Epithelial cell of prostate (primary cell): ENCODE measurements around the gene UPF2.
"Not testable (repeated sequence)": the region's sequence is repeated elsewhere in the genome, so short reads cannot be mapped to it uniquely, and the experiment has no call there.

ENCODE experiments used
- DNase-seq: peaks from one replicate; pipeline ENCODE4 v3.0.0-alpha.2; 2011; ENCODE audit warnings: low read depth, low spot score
- H3K27ac ChIP-seq: fragments of 450-650 bp; 2 replicates; pipeline ENCODE4 v1.5.1; 2017; ENCODE audit warnings: mild to moderate bottlenecking

Gene UPF2

DNA sequence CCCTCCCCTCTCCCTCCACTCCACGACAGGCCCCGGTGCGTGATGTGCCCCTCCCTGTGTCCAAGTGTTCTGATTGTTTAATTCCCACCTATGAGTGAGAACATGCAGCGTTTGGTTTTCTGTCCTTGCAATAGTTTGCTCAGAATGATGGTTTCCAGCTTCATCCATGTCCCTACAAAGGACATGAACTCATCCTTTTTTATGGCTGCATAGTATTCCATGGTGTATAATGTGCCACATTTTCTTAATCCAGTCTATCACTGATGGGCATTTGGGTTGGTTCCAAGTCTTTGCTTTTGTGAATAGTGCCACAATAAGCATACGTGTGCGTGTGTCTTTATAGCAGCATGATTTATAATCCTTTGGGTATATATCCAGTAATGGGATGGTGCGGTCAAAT lies 70.1 kb downstream of the UPF2 start:
- not testable (repeated sequence) for DNase-seq, H3K27ac ChIP-seq

DNA sequence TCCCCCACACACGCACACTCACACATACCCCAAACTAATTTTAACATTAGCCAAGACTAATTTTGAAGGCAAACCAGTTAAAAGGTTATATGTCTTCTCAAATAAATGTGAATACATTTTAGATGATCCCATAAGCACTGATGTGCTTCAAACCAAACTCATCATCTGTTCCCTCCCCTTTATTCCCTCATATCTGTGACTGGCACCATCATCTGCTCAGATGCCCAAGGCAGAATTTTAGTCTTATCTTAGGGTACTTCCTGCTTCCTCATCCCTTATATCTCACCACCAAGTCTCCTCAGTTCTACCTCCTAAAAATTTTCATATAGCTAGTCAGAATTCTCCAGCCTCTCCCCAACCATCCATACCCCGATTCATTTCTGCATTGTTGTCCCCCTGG lies 80.4 kb downstream of the UPF2 start:
- no peak overlapping the region for H3K27ac ChIP-seq
- no peak for DNase-seq

DNA sequence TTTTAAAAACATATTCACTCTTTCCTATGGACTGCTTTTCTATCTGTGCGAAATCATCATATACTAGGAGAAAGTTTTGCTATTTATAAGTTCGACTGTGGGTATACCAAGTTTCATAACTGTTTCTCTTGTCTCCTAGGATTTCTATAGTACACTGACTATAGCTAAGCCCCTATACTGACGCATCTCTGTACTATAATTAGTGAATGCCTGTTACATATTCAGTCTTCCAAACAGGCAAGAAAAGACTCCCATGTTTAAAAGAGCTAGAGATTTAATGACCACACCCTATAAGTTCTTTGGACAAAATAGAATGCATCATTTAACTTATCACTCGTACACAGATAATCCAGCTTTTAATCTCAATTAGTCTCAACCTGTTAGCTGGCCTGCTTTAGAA lies 80.8 kb downstream of the UPF2 start:
- no peak for DNase-seq
- no peak overlapping the region for H3K27ac ChIP-seq

DNA sequence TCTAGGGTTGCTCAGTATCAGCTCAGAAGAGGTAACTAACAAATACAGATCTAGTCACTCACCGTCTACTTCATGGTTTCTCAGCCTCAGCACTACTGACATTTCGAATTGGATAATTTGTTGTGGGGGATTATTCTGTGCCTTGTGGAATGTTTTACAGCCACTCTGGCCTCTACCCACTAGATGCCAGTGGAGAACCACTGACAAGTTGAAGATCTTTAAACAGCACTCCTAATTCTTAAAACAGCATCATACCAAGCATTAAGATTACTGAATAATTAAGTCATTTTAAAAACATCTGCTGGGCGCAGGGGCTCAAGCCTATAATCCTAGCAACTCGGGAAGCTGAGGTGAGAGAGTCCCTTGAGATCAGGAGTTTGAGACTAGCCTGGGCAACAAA lies 82.6 kb downstream of the UPF2 start:
- no peak for DNase-seq
- H3K27ac ChIP-seq, result no peak overlapping the region

DNA sequence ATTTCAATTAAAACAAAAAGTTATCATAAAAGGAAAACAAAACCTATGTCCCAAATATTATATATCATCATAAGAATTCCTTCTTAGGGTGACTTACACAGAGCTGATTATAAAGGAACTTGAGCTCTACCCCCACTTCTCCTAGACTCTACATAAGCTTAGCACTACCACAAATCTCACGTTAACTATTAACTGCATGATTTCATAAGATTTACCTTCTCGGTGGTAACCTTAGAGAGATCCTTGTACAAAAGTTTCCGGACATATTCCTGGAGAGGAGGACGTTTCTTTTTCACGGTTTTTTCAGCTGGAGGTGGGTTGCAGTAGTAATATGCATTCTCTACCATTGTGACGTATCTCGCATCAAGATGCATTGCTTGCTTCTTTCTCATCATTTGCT lies 83.7 kb downstream of the UPF2 start:
- no peak overlapping the region for H3K27ac ChIP-seq
- no peak for DNase-seq

DNA sequence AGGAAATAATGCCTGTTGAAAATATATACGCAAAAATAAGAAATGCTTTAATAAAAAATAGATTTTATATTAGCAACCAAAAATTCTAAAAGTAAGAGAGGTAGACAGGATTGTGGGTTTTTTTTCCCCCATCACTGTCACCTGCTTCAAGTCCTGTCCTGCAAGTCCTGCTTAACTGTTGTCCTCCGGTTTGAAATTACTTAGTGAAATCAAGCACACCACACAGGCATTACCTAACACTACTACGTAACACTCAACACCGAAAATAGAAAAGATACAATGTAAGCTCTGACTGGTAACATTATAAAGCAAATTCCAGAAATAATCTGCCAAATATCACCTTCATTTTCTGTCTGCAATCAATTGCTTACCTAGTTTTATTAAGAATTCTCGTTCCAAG lies 90.9 kb downstream of the UPF2 start:
- no peak overlapping the region for H3K27ac ChIP-seq
- no peak for DNase-seq

DNA sequence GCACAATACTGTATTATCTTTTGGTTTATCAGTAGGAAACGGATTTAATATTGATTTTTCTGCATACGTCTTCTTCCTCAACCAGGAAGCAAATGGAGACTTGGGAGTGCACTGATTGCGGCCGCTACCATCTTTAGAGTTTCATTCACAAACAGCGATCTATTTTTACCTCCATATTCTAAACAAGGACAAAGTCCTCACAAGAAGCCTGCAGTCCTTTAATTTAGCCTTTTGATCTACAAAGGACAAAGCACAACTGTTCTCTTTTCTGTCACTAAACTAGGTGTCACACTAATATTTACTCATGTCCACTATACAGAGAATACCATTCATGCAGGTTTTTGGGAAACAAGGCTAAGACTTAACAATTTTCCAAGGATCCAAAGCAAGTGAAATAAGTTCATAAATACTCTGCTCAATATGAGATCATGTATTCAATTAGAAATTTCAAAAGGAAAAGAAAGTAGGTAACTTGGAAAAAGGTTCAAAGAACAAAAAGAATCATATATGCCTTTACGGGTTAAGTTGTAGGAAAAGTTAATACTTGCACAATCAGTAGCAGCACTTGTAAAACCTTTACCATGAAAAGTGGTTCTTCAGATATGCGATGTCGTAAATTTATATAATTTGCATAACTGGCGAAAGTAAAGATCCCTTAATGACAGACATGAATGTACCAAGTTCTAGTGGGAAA lies 92.1 kb downstream of the UPF2 start:
- no peak for DNase-seq
- H3K27ac ChIP-seq, result no peak overlapping the region

DNA sequence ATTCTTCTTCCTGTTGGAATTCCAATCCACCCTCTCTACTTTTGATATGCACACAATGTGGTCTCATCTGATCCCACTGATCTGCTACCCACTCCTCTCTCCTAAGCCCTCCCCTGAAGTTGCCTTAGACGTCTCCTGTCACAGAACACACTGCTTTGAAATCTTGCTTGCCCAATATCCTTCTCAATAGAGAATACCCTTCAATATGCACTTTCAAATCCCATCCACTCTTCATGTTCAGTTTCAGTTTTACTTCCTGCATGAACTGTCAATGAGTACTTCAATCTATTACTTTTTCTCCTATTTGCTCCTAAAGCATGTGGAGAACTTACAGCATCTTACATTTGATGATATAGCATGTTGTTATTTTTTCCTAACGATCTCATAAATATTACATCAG lies 93.5 kb downstream of the UPF2 start:
- H3K27ac ChIP-seq, result no peak overlapping the region

DNA sequence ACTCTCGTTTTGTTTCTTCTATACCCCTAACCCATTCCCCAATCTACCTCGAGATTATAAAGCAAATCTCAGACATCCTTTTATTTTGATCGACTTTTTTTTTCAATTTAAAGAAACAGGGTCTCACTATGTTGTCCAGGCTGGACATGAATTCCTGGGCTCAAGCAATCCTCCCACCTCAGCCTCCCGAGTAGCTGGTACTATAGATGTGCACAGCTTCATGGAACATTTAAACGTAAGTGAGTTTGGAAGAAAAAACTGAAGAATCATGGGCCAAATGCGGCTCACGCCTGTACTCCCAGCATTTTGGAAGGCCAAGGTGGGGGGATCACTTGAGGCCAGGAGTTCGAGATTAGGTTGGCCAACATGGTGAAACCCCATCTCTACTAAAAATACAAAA lies 96.0 kb downstream of the UPF2 start:
- no peak for DNase-seq
- no peak overlapping the region for H3K27ac ChIP-seq

More for the DNA sequence above, 93.5 kb downstream of the UPF2 start:
- DNase-seq, result no peak

DNA sequence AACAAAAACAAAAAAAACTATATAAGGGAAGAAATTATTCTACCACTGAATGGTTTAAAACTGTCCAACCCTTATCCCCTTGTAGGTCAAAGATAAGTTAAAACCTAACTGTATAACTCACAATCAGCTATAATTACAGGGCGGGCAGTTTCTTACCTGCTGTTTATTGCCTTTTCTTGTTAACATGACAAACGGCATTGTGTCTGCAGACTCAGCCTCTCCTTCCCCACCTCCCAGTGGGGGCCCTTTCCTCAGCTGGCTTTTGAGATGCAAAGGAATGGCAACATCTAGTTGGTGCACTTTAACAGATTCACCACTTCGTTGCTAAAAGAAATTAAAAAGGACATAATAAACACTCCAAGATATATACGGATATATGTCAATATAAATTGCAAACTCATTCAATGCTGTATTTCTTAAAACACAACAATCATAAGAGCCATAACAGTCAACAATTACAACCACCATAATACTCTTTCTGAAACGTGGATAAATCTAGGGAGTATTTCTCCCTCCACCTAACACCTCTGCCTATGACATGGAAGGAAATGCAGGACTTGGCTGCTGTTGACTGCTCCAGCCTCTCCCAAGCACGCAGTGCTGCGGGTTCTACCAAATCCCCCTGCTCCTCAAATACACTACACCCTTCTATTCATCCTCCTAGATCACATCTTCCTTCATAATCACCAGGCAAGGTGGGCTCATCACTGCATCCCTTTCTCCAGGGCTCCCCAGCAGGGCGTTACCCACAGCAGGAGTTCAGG lies 106.0 kb downstream of the UPF2 start:
- no peak for DNase-seq
- no peak overlapping the region for H3K27ac ChIP-seq

DNA sequence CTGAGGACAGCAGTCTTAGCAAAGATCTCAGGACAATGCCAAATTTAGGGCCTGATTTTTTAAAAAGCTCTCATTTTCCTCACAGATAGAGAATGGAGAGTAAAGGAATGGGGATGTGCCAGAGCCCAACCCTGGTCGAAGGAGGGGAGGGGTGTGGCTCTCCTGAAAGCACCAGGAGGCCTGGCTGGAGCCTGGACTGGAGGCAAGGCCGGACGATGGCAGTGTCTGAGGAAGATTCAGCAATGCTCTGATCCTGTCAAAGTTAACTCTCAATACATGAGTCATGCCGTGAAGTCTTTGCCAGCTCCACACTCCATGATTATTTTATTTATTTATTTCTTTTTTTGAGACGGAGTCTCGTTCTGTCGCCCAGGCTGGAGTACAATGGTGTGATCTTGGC lies 108.3 kb downstream of the UPF2 start:
- H3K27ac ChIP-seq, result peak overlapping the region; percentile 27
- peak; percentile 2 for DNase-seq

DNA sequence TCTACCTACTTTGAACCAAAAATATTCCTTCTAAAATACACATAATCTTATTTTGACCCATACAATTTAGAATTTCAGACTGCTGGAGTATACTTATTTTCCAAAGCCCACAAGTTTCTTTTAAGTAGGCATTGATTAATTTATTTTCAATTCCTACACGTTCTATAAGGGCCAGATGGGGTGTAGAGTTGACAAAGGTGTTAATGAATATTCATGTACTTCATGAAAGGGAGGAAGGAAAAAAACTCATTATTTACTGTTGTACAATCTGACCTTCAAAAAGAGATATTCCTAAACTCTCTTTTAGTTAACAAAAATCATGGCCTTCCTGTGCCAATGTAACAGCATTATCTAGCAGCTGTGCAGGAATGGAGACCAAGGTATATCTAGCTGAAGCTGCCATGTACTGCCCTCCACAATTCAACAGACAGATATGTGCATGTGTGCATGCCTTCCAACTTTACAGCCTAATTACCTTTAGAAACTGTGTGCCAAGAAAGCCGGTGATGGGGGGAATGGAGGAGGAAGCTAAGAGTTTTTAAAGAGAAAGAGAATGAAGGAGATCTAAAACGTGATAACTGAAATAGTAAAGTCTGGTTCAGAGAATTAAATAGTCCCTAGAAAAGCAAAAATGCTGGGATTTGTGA lies 108.9 kb downstream of the UPF2 start:
- no peak for DNase-seq
- peak overlapping the region; percentile 27 for H3K27ac ChIP-seq

DNA sequence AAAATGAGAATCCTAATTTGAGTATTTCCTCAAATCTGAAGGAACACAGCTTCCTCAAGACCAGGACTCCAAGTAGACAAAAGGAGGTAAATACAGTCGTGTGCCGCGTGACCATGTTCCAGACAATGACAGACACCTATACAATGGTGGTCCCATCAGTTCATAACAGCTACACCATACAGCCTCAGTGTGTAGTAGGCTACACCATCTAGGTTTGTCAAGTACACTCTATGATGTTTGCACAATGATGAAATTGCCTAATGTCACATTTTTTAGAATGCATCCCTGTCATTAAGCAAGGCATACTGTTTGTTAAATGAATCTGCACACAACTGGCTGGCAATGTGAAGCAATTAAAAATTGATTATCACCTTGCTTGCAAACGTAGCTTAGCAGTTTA lies 111.6 kb downstream of the UPF2 start:
- no peak overlapping the region for H3K27ac ChIP-seq
- no peak for DNase-seq

DNA sequence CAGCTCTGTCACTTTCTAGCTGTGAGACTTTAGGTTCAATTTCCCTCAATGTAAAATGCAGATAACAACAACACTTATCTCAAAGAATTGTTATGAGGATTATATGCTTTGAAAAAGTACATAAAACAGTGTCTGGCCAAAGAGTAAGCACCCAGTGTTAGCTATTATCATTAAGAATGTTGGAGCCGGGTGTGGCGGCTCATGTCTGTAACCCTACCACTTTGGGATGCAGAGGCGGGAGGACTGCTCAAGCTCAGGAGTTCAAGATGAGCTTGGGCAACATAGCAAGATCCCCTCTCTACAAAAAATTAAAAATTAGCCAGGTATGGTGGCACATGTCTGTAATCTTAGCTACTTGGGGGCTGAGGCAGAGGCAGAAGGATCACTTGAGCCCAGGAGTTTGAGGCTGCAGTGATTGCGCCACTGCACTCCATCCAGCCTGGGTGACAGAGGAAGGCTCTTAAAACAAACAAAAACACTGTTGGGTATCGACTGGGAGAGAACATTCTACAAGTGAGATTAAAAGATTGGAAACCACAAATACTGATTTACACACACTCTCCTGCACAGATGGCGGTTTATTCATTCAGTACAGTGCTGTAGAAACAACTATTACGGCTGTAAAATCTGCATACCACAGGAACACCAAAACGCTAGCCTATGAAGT lies 112.2 kb downstream of the UPF2 start:
- no peak overlapping the region for H3K27ac ChIP-seq

DNA sequence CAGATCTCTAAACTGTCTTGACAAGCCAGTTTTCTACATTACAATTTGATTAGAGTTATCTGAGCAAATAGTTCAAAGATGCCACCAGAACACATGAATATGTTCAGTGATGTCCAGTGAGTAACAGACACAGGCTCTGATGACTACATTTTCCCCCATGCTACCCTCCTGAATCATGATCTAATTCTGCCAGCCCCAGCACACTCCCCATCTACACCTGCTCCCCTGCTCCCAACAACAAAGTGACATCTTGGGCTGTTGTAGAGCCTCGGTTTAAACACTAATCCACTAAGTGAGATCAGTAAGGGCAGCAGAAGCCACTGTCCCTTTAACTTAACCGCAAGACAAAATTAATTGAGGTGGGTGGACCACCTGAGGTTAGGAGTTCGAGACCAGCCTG lies 114.9 kb downstream of the UPF2 start:
- H3K27ac ChIP-seq, result no peak overlapping the region
- DNase-seq, result no peak

More for the DNA sequence above, 112.2 kb downstream of the UPF2 start:
- no peak for DNase-seq

DNA sequence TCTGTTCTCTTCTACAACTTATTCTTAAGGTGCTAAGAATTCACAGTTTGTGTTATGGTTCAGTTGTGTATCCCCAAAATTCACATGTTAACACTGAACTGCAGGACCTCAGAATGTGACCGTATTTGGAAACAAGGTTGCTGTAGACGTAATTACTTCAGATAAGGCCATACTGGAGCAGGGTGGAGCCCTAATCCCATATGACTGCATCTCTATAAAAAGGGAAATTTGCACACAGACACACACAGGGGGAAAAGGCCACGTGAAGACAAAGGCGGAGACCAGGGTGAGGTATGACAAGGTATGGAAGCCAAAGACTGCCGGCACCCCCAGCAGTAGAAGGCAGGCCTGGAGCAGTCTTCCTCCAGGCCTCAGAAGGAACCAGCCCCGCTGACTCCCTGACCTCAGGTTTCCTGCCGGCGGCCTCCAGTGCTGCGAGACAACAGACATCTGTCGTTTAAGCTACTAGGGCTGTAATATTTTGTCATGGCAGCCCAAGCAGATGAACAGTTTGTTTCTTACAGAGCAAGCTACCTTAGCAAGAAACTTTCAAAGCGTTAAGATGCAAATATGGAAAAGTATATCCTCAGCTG lies 120.7 kb downstream of the UPF2 start:
- no peak overlapping the region for H3K27ac ChIP-seq
- no peak for DNase-seq

DNA sequence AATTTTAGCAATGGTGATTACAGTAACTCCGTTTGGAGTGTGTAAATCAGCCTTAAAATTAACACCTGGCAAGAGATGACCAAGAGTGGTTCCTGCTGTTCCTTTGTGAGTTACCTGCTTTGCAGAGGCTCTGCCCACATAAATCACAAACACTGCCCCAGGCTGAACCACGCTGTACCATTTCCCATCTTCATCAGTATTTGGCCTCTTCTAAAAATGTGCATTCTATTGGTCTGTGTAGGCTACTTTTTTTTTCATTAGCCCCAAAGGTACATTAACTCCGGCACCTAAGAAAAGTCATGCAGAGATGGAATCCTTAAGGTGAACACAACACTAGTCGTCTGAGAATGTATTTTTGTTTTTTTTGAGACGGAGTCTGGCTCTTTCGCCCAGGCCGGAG lies 123.3 kb downstream of the UPF2 start:
- no peak for DNase-seq

DNA sequence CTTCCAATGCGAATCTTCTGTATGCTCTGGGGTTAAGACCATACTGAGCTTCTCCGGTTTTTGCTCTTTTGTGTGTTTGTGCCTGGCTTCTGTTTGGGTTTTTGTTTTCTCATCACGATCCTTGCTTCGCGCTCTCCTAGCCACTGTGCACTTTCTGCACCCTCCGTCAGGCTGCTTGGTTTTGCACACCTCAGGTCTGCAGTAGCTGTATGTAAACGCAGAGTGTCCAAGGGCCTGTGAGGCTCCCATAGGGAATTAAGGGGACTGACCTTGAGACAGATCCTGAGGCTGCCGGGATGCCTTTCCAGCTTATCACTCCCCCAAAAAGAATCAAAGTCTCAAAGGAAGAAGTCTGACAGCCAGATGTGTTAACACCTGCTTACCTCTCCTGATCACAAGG lies 124.2 kb downstream of the UPF2 start:
- H3K27ac ChIP-seq, result no peak overlapping the region

More for the DNA sequence above, 123.3 kb downstream of the UPF2 start:
- H3K27ac ChIP-seq, result no peak overlapping the region

DNA sequence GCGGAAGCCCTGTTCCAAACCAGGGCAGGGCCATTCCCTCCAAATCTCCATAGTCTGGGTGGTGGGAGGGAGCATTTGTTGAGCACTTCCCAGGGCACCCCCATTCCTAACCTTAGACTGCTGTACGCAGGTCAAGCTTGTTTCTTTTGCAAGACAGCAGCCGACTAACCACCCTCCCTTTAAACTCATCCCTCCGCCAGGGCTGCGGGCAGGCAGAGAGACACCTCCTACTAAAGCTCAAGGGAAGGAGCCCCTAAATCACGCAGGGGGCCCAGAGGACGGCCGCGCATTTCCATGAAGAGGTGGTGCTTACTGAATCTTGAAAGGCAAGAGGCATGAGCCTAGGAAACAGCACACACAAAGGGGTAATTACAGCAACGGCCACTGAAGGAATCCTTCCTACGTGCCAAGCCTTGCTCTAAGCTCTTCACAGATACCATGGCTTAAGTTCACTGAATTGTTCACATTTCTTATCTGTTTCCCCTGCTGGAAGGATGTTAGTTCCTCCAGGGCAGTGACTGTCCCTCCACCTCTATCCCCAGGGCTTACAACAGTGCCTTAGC lies 129.4 kb downstream of the UPF2 start:
- no peak for DNase-seq
- no peak overlapping the region for H3K27ac ChIP-seq

More for the DNA sequence above, 124.2 kb downstream of the UPF2 start:
- no peak for DNase-seq

DNA sequence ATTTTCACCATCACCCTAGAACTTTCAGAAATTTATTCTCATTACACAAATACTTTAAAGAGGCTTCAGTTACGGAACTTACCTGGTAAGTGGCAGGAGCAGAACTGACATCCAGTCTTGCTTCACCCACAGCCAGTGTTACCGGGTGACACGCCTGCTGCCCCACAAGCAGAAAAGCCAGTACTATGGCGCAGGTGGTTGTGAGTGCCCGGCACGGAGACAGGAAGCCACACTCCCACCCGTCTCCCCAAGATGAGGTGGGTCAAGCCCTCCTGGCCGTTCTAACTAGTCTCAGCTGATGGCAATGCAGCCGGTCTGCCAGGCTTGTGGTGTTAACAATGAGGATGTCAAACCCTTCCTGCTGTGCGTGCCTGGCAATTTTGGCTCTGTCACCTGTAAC lies 132.5 kb downstream of the UPF2 start:
- no peak overlapping the region for H3K27ac ChIP-seq
- DNase-seq, result no peak
